Testis (tissue), 3 donors: Measurements from ENCODE around the gene BCAR3. TPM values are rescaled to one million over a fixed set of nuclear protein-coding genes. Genes with fewer than 3 reads are reported as not detected.

Experiments
- DNase-seq: peaks from one replicate; pipeline ENCODE4 v3.0.0-alpha.2; 2019
- H3K27ac ChIP-seq, 2 donors: fragments of 200-600 bp; sonication (generic); one replicate each; pipeline ENCODE4 v1.5.1; 2019
- H3K27me3 ChIP-seq: fragments of 200-600 bp; sonication (generic); one replicate; pipeline ENCODE4 v1.5.1; 2019
- H3K36me3 ChIP-seq: fragments of 200-600 bp; sonication (generic); one replicate; pipeline ENCODE4 v1.5.1; 2017; ENCODE audit warnings: low read depth; ENCODE audit errors: missing control alignments
- H3K4me1 ChIP-seq: fragments of 200-600 bp; sonication (generic); one replicate; pipeline ENCODE4 v1.5.1; 2019
- H3K4me3 ChIP-seq, 2 donors: fragments of 200-600 bp; sonication (generic); one replicate each; pipeline ENCODE4 v1.5.1; 2017 to 2019
- H3K9me3 ChIP-seq: fragments of 200-600 bp; sonication (generic); one replicate; pipeline ENCODE4 v1.5.1; 2017
- POLR2A ChIP-seq: fragments of 450-650 bp; IDR thresholded peaks from one replicate; pipeline ENCODE4 v1.6.1; 2017; ENCODE audit warnings: antibody characterized with exemption, mild to moderate bottlenecking, moderate library complexity
- WGBS, 2 donors: methylation state at CpG; one replicate each; pipeline ENCODE4 v1.1.5; 2018; 5-methylcytosine and 5-hydroxymethylcytosine counted together
- intact Hi-C: fragments of 100-400 bp; cut with DNase I; formaldehyde crosslinking; loops from one replicate; pipeline ENCODE4 v1.15.1; 2023; ENCODE audit warnings: low total_unique reads
- polyA plus RNA-seq: library from polyadenylated mRNA; stranded (reverse); fragments of 350-450 nt; fragmentation: Illumina TruSeq; extraction: RNeasy Lipid Tissue Mini Kit (QIAGEN cat#74804); gene quantifications from one replicate; pipeline ENCODE4 v1.2.3, GENCODE V29; 2014; ENCODE audit warnings: low read depth, low replicate concordance; ENCODE audit not compliant: insufficient read depth
- total RNA-seq, 2 donors: library from RNA; depleted of rRNA; stranded (reverse); fragments of >200 nt; gene quantifications; one replicate each; pipeline ENCODE4 v1.2.3, GENCODE V29; 2016
- TF ChIP-seq, protein P1 (sequence below), 3 experiments: fragments of 450-650 bp in 2 of 3; fragments of 200-600 bp in 1 of 3; sonication (generic) in 1 of 3; IDR thresholded peaks; one replicate each; pipeline ENCODE4 v1.5.1; 2016 to 2019; ENCODE audit warnings: antibody characterized with exemption in 3 of 3, mild to moderate bottlenecking in 2 of 3, moderate library complexity in 1 of 3

BCAR3 gene
- total and polyA plus RNA-seq, 3 donors from 2014 or later, result 23.2 to 55.9 (median 42.9) TPM

DNA sequence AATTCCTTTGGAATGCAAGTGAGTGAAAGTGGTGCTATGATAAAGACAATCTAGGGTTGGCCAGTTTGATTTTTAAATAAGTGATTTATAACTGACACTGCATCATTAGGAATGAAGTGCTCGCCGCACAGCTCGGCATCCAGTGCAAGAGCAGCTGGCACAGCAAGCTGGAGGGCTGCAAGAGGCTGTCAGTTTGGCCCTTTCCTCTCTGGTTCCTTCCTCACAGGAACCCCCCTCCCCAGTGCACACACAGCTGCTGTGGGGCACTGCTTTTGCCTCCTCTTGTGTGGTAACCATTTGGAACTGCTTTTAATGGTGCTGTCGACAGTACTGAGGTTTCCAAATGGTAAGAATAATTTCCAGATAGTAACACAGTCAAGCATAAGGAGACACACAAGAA is 10.4 kb upstream of the BCAR3 start:
- no peaks in the 10 kb centered on the region for H3K9me3 ChIP-seq
- H3K36me3 ChIP-seq, result no peaks in the 10 kb centered on the region
- H3K4me3 ChIP-seq, result no peak overlapping the region
- H3K4me1 ChIP-seq, result no peaks in the 10 kb centered on the region
- no peaks in the 10 kb centered on the region for H3K27me3 ChIP-seq
- DNase-seq, result no peak
- H3K27ac ChIP-seq, result no peak overlapping the region
- TF ChIP-seq, protein P1, sequence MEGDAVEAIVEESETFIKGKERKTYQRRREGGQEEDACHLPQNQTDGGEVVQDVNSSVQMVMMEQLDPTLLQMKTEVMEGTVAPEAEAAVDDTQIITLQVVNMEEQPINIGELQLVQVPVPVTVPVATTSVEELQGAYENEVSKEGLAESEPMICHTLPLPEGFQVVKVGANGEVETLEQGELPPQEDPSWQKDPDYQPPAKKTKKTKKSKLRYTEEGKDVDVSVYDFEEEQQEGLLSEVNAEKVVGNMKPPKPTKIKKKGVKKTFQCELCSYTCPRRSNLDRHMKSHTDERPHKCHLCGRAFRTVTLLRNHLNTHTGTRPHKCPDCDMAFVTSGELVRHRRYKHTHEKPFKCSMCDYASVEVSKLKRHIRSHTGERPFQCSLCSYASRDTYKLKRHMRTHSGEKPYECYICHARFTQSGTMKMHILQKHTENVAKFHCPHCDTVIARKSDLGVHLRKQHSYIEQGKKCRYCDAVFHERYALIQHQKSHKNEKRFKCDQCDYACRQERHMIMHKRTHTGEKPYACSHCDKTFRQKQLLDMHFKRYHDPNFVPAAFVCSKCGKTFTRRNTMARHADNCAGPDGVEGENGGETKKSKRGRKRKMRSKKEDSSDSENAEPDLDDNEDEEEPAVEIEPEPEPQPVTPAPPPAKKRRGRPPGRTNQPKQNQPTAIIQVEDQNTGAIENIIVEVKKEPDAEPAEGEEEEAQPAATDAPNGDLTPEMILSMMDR (IDR thresholded peaks at IDR 0.05), result no peak
- no peak for TF ChIP-seq POLR2A
- 80 to 82% methylated on average over 4 of the region's 4 CpGs for WGBS, 2 donors
- intact Hi-C loops, result no loop called here

DNA sequence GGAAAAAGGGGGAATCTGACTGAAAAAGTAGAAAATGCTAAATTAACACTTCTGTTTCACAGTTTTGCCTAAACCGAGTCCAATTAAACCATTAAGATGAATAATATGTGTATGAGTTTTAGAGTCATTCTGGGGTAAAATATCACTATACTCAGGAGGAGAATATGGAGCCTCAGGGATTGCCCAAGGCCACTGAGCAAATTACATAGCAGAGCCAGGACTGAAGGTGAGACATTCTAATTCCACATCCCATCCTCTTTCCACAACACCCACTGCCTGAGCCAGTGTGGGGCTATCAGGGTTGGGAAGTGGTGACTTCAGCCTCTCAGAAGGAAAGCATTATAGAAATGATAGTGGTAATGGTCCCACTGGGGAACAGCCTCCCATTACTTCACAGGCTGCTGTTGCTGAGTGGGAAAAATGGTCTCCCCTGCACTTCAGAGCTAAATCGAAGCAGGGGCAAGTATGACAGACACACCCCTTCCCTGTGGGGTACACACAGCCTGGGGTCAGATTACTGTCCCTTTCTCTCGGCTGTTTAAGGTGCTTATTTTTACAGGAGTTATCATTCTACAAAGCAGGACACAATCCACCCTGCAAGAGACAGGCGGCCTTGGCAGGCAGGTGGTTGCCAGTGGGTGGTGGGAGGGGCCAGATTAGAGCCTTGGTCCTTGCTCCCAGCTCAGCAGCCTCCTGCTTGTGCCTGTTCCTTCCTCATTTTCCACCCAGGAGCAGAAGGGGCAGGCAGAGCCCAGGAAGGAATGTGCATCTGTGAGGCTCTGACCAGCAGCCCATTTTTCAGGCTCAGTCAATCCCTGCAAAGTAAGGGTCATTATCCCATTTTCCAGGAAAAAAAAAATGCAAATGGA is 9.5 kb upstream of the BCAR3 start:
- no peak for TF ChIP-seq POLR2A
- TF ChIP-seq, protein P1 (IDR thresholded peaks at IDR 0.05), result no peak
- H3K9me3 ChIP-seq, result no peaks in the 10 kb centered on the region
- no peak overlapping the region for H3K27ac ChIP-seq
- H3K4me1 ChIP-seq, result no peaks in the 10 kb centered on the region
- WGBS, 2 donors, result 71 to 74% methylated on average over 4 of the region's 4 CpGs
- no peaks in the 10 kb centered on the region for H3K27me3 ChIP-seq
- H3K4me3 ChIP-seq, result no peak overlapping the region
- no peaks in the 10 kb centered on the region for H3K36me3 ChIP-seq
- DNase-seq, result no peak
- intact Hi-C loops, result no loop called here

GRCh38 chr1:93690341-93690740 is 8.7 kb upstream of the BCAR3 start:
- Histone ChIP-seq H3K9me3 (no peaks in the 10 kb centered on the region), H3K4me1 (no peaks in the 10 kb centered on the region), H3K27me3 (no peaks in the 10 kb centered on the region), H3K4me3 (no peak overlapping the region), H3K27ac (no peak overlapping the region), H3K36me3 (no peaks in the 10 kb centered on the region)
- intact Hi-C loops, result no loop called here
- TF ChIP-seq, protein P1 (IDR thresholded peaks at IDR 0.05), result no peak
- no peak for TF ChIP-seq POLR2A
- DNase-seq, result no peak

GRCh38 chr1:93689521-93690223 is 8.0 kb upstream of the BCAR3 start:
- H3K27me3 ChIP-seq, result no peaks in the 10 kb centered on the region
- no peaks in the 10 kb centered on the region for H3K4me1 ChIP-seq
- WGBS, 2 donors, result 95 to 96% methylated on average over 5 of the region's 5 CpGs
- intact Hi-C loops, result no loop called here
- H3K9me3 ChIP-seq, result no peaks in the 10 kb centered on the region
- H3K36me3 ChIP-seq, result no peaks in the 10 kb centered on the region
- H3K27ac ChIP-seq, result no peak overlapping the region
- H3K4me3 ChIP-seq, result no peak overlapping the region
- TF ChIP-seq POLR2A, result no peak
- TF ChIP-seq, protein P1 (IDR thresholded peaks at IDR 0.05), result no peak
- no peak for DNase-seq
